Posterior cingulate gyrus (tissue), 11 donors: ENCODE measurements around the gene MUC16.
"Not testable (repeated sequence)": the region's sequence is repeated elsewhere in the genome, so short reads cannot be mapped to it uniquely, and the experiment has no call there.

Experiments used
- DNase-seq, 10 donors: peaks; one replicate each; pipeline versions ENCODE4 v3.0.0 to v3.0.0-alpha.2; 2020 to 2021; ENCODE audit warnings: mixed read lengths in 3 of 10
- intact Hi-C: fragments of 100-400 bp; cut with DNase I; formaldehyde crosslinking; loops from one replicate; pipeline ENCODE4 v1.15.1; 2023

MUC16 gene

DNA sequence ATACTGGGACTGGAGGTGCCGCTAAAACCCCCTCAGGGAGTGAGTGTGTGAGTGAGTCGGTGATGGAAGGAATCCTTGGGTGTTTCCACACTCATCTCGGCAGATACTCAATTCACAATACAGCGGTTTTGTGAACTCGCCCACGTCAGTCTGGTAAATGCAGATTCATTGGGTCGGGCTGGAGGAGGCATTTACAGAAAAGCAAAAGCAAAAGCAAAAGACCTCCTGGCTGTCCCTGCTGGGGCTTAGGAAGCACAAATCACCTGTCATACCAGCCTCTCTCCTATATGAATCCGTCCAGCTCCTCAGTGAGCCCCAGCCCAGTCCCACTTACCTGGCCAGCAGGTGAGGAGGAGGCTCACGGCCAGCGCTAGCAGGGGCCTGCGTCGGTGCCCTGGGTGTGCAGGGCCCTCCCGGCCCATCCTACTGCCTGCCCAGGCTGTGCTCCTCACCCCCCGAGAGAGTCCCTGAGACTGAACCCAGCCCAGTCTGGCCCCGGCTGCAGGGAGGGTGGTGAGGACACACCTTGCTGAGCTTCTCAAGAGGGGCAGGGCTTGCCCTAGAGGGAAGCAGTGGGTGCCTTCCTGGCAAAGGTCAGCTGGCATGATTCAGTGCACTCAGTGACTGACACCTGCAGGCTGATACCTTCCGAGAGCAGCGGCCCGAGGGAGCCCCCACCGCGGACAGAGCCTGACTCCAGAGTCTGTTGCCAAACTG, at the start of gene MUC16:
Gene MUC16 (minus strand): TSS at position 475 of the 717 bp plus-strand sequence.
- intact Hi-C loops, result no loop called here
- peak in 2 of 10 donors; percentile 56 to 70 for DNase-seq

DNA sequence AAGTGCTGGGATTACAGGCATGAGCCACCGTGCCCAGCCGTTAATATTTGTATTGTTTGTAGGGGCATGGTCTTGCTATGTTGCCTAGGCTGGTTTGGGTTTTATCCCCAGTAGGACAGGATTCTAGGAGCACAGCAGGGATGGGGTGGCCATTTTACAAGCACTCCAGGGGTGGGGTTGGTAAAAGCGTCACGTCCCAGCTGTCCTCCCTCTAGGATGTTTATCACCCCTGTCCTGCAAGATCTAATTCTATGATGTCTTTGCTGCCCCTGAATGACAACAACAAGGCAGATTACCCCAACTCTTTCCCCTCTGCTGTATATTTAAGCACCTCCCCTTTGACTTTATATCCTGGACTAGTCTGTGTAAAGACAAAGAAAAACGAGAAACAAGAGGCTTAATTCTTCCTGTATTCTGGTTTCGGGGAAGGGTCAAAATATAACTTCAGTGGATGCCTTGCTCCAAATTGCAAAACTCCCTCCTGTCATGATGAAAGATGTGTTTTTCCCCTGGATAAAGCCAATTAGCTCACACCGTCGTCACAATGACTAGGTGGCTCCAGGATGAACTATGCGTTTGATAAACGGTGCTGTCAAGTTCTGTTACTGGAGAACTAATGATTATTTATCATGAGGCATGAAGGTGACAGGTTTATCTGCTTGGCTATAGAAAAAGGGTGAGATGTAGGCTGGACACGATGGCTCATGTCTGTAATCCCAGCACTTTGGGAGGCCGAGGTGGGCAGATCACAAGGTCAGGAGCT, 48.9 kb upstream of the MUC16 start:
- no peak for DNase-seq
- intact Hi-C loops, result no loop called here

DNA sequence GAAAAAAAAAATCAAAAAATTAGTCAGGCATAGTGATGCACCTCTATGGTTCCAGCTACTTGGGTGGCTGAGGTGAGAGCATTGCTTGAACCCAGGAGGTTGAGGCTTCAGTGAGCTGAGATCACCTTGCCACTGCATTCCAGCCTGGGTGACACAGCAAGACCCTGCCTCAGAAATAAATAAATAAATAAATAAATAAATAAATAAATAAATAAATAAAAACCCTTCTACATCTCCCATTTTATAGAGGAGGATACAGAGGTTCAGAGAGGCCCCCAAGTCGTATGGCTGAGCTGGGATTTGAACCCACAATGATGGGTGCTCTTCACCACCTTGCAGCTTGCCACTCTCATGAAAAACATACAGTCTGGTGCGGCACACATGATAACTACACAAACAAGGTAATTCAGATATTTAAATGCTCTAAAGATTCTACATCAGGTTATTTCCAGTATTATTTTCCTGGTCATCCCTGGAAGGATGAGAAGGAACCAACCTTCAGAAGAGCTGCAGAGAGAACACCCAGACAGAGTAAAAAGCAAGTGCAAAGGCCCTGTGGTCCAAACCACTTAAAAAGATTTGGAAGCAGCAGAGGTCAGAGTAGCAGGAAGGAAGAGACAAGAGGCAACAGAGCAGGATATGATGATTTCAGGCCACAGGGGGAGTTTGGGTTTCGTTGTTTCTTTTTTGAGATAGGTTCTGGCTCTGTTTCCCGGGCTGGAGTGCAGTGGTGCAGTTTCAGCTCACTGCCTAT, 47.5 kb upstream of the MUC16 start:
- intact Hi-C loops, result no loop called here
- no peak for DNase-seq

DNA sequence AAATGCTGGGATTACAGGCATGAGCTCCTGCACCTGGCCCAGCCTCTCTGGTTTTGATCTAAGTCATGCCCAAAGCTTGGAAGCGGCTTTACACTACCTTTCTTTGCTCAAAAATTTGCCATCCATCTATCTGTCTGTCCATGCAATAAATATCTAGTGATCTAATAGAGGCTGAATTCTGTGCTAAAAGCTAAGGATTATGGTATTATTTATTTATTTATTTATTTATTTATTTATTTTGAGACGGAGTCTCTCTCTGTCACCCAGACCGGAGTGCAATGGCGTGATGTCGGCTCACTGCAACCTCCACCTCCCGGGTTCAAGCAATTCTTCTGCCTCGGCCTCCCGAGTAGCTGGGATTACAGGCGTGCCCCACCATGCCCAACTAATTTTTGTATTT, 45.9 kb upstream of the MUC16 start:
- DNase-seq, intact Hi-C loops: not testable (repeated sequence)

DNA sequence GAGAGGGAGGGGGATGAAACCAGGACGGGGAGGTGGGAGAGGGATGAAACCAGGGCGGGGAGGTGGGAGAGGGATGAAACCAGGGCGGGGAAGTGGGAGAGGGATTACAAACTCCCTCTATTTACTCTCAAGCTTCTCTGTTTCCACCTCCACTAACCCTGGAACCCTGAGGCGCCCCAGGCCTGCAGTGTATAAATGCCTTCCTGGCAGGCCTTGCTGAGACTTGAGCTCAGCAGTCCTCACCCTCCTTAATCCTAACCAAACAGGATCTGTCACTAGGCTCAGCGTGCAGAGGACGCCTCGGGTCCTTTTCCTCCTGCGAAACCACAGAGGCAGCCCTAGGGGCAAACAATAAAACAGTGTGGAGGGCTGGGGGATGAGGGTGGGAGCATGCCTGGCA, 44.6 kb upstream of the MUC16 start:
- no peak for DNase-seq
- intact Hi-C loops, result no loop called here

DNA sequence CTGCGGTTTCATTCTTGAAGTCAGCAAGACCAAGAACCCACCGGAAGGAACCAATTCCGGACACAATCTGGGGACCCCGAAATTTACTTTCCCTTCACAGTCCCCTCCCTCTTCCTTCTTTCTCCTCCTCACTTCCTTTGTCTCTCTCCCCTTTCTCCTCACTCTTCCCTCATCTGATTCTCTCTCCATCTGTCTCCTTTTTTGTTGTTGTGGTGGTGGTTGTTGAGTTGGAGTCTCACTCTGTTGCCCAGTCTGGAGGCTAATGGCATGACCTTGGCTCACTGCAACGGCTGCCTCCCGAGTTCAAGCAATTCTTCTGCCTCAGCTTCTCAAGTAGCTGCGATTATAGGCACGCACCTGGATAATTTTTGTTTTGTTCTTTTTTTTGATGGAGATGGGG, 44.0 kb upstream of the MUC16 start:
- intact Hi-C loops, result no loop called here
- no peak for DNase-seq

DNA sequence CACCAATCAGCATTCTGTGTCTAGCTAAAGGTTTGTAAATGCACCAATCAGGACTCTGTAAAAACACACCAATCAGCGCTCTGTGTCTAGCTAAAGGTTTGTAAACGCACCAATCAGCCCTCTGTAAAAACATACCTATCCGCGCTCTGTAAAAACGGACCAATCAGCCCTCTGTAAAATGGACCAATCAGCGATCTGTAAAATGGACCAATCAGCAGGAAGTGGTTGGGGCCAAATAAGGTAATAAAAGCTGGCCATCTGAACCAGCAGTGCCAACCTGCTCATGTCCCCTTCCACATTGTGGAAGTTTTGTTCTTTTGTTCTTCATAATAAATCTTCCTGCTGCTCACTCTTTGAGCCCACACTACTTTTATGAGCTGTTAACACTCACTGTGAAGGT, 43.5 kb upstream of the MUC16 start:
- DNase-seq, intact Hi-C loops: not testable (repeated sequence)

- DNase-seq, result no peak
- intact Hi-C loops, result no loop called here
These were observed 42.7 kb upstream of the MUC16 start for GRCh38 chr19:9052894-9053293.

DNA sequence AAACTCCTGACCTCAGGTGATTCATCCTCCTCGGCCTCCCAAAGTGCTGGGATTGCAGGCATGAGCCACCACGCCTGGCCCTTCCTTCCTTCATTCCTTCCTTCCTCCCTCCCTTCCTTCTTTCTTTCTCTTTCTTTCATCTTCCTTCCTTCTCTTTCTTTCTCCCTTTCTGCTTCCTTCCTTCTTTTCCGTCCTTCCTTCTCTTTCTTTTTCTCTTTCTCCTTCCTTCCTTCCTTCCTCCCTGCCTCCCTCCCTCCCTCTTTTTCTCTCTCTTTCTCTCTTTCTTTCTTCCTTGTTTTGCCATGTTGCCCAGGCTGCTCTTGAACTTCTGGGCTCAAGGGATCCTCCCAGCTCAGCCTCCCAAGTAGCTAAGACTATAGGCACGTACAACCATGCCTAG, 36.5 kb upstream of the MUC16 start:
- intact Hi-C loops, result no loop called here
- DNase-seq, result peak in 1 of 10 donors; percentile 5

GRCh38 chr19:9044449-9044848, 34.2 kb upstream of the MUC16 start:
- intact Hi-C loops, result no loop called here
- DNase-seq, result no peak

- intact Hi-C loops, result no loop called here
- DNase-seq, result no peak
These were observed 33.3 kb upstream of the MUC16 start for GRCh38 chr19:9043524-9043923.

GRCh38 chr19:9041023-9041422, 30.8 kb upstream of the MUC16 start:
- peak in 1 of 10 donors; percentile 12 for DNase-seq
- intact Hi-C loops, result no loop called here

DNA sequence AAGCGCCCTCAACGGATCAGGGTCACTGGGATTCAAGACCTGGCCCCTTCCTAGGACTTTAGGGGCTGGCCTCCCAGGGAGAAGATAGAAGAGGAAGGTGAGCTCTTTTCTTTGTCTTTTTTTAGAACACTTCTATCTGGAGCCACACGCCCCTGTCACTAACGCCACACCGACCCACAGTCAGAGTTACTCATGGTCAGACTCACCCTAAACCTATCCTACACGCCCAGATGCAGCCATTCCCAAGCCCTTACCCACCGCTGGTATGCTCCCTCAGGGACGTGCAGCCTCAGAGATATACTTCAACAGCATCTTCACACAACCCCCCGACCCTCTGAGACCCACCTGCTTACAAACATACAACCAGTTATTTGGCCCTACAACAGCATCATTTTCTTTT, 29.9 kb upstream of the MUC16 start:
- DNase-seq, result peak in 1 of 10 donors; percentile 24
- intact Hi-C loops, result no loop called here

DNA sequence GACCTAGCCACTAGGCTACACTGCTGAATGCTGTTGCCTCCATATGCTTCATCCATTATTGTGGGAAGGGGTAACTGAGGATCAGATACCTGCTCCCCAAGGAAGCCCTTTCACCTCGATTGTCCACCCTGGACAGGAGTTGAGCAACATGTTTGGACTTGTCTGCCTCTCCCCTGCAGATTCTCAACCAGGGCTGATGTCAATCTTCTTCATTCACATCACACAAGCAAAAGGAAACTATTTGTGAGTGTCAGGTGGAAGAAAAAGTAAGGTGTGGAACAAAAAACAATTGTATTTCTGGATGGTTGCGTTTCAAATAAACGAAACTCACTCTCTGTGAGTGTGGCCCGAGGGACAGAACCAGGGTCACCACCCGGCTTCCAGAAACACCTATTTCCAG, 29.5 kb upstream of the MUC16 start:
- DNase-seq, result no peak
- intact Hi-C loops, result no loop called here

GRCh38 chr19:9037400-9038062, 27.3 kb upstream of the MUC16 start:
- intact Hi-C loops, result no loop called here
- DNase-seq, result peak in 1 of 10 donors; percentile 11

- intact Hi-C loops, result no loop called here
- DNase-seq, result peak in 1 of 10 donors; percentile 28
These were observed 22.0 kb upstream of the MUC16 start for GRCh38 chr19:9032136-9032631.

DNA sequence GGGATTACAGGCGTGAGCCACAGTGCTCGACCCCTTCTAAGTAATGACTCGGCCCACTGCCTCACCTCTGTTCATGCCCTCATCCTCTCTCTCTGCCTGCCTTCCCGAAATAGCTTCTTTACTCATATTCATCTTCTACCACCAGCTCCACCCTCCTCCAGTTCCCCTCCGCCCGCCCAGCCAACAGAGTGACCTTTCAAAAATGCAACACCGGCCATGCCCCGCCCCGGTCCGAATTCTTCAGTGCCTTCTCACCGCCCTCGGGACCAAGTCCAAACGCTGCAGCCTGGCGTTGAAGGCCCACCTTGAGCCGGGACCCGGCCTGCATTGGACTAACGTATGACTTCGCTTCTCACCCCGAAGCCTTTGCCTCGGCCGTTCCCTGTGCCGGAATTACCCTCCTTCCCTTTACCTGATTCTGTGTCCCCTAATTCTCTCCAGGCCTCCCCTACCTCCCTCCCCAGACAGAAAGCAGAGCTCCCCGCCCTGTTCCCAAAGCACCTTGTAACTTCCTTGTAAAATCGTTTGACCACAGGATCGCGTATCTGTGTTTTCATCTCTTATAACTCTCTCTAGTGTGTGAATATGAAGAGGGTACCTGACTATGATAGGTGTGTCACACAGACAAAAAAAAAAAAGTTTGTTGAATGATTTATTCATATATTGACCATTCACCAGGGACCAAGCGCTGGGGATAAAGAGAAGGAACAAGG, 8.1 kb upstream of the MUC16 start:
- DNase-seq, result peak in 2 of 10 donors; percentile 67 to 80
- intact Hi-C loops, result no loop called here

GRCh38 chr19:9014803-9015202, 4.6 kb upstream of the MUC16 start:
- DNase-seq, result peak in 2 of 10 donors; percentile 18 to 25
- intact Hi-C loops, result no loop called here

DNA sequence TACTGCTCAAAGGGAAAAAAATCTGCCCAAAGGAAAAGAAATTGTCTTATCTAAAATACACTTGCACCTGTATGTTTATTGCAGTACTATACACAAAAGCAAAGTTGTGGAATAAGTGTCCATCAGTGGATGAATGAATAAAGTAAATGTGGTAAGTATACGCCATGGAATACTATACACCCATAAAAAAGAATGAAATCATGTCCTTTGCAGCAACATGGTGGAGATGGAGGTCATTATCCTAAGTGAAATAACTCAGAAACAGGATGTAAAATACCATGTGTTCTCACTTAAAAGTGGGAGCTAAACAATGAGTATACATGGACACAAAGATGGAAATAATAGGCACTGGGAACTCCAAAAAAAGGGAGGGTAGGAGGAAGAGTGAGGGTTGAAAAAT, 3.8 kb upstream of the MUC16 start:
- DNase-seq, result no peak
- intact Hi-C loops, result no loop called here

DNA sequence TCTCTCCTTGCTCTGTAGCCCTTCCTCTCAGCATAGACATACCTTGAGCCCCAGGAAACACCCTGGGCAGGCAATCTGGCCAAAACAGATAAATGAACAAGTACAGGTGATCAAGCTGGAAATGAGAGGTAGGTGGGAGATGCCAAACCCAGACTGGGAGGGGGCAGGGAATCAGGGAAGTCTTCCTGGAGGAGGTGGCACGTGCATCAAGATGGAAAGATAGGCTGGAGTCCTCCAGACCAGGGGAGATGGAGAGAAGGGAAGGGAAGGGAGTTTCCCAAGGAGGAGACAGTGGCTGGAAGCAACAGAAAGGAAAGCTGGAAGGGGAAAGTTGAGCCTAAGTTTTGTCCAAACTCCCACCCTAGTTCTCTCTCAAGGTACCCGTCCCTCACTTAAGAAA, 1.7 kb upstream of the MUC16 start:
- DNase-seq, result no peak
- intact Hi-C loops, result no loop called here
